MCF 10A (cell line): ENCODE data around the gene ITGA4. TPM values are rescaled to one million over a fixed set of nuclear protein-coding genes. Genes with fewer than 3 reads are reported as not detected.

Experiments
- BruUV-seq: library from RNA; stranded (reverse); fragments of 400-500 nt; replicated peaks from 2 replicates; lab custom pipeline; 2021; lab: Mats Ljungman, UMichigan
- CTCF ChIA-PET: fragments of 300-600 bp; sonication (Branson Sonifier 250); formaldehyde crosslinking; extraction: SDS; loops from one replicate; lab custom pipeline; 2021; ENCODE audit warnings: antibody characterized with exemption, inconsistent platforms; lab: Yijun Ruan, JAX
- POLR2A ChIA-PET: fragments of 300-600, 350-650 bp; sonication (Branson Sonifier 250); formaldehyde crosslinking; extraction: SDS; loops from one replicate; lab custom pipeline; 2020; ENCODE audit warnings: antibody characterized with exemption, inconsistent platforms; lab: Yijun Ruan, JAX
- DNase-seq: peaks from one replicate; pipeline ENCODE4 v3.0.0-alpha.2; 2018; ENCODE audit not compliant: unreplicated experiment
- H3K27ac Mint-ChIP-seq: one replicate; pipeline ENCODE4 v1.8.0; 2022; ENCODE audit warnings: mild to moderate bottlenecking, low read depth, mixed read lengths; ENCODE audit not compliant: unreplicated experiment
- H3K27me3 Mint-ChIP-seq: one replicate; pipeline ENCODE4 v1.8.0; 2022; ENCODE audit warnings: mixed read lengths; ENCODE audit not compliant: insufficient read depth, unreplicated experiment
- H3K36me3 Mint-ChIP-seq: one replicate; pipeline ENCODE4 v1.8.0; 2022; ENCODE audit warnings: mild to moderate bottlenecking, moderate library complexity, mixed read lengths; ENCODE audit not compliant: insufficient read depth, unreplicated experiment
- H3K4me1 Mint-ChIP-seq: one replicate; pipeline ENCODE4 v1.8.0; 2022; ENCODE audit warnings: mixed read lengths; ENCODE audit not compliant: insufficient read depth, unreplicated experiment
- H3K4me3 Mint-ChIP-seq: one replicate; pipeline ENCODE4 v1.8.0; 2022; ENCODE audit warnings: mild to moderate bottlenecking, moderate library complexity, mixed read lengths; ENCODE audit not compliant: unreplicated experiment
- H3K9me3 Mint-ChIP-seq: one replicate; pipeline ENCODE4 v1.8.0; 2022; ENCODE audit warnings: mixed read lengths; ENCODE audit not compliant: unreplicated experiment
- intact Hi-C: fragments of 100-400 bp; cut with micrococcal nuclease; formaldehyde crosslinking; loops from 2 replicates; pipeline ENCODE4 v1.14.1; 2022
- total RNA-seq: library from RNA; stranded (reverse); gene quantifications from 2 replicates; pipeline ENCODE4 v1.2.3, GENCODE V29; 2022
- TF ChIP-seq, protein P1 (sequence below): fragments of 200-600 bp; IDR thresholded peaks from one replicate; pipeline ENCODE4 v1.8.0; 2022; ENCODE audit warnings: antibody characterized with exemption, mild to moderate bottlenecking; ENCODE audit not compliant: unreplicated experiment

ITGA4 gene
- total RNA-seq, 1 experiment from 2014 or later: 0.19 TPM

DNA sequence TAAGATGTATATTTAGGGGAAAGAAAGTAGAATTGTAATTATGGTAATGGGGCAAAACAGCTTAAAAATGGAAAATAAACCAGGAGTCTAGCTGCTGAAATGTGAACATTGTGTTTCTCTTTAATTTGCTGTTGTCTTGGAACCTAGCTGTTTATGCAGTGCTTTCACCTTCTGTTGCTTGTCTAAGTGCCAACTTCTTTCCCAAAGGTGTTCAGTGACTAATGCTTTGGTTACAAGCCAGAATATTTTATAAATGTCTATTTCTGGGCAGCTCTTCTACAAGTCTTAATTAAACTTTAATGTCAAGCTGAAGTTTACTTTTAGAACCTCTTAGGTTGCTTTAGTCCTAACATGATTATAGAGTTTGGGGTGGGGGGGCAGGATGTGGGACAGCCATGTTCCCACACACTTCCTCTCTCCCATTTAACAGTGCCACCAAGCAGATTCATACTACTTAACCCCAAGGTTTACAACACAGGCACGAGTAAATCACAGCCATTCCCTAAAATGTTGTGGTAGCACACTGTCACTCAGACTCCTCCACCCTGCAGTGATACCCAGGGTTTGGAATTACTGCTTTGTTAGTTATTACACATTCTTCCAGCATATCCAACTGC lies 60.6 kb downstream of the ITGA4 start:
- Mint-ChIP-seq H3K27ac (peak overlapping the region; percentile 74), H3K27me3 (no peaks in the 10 kb centered on the region), H3K36me3 (no peaks in the 10 kb centered on the region), H3K4me3 (no peak overlapping the region), H3K9me3 (no peaks in the 10 kb centered on the region), H3K4me1 (peaks cover 13% of the 10 kb centered on the region)
- TF ChIP-seq, protein P1, sequence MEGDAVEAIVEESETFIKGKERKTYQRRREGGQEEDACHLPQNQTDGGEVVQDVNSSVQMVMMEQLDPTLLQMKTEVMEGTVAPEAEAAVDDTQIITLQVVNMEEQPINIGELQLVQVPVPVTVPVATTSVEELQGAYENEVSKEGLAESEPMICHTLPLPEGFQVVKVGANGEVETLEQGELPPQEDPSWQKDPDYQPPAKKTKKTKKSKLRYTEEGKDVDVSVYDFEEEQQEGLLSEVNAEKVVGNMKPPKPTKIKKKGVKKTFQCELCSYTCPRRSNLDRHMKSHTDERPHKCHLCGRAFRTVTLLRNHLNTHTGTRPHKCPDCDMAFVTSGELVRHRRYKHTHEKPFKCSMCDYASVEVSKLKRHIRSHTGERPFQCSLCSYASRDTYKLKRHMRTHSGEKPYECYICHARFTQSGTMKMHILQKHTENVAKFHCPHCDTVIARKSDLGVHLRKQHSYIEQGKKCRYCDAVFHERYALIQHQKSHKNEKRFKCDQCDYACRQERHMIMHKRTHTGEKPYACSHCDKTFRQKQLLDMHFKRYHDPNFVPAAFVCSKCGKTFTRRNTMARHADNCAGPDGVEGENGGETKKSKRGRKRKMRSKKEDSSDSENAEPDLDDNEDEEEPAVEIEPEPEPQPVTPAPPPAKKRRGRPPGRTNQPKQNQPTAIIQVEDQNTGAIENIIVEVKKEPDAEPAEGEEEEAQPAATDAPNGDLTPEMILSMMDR: no peak
- BruUV-seq: no TSS peak
- POLR2A ChIA-PET: interaction anchor here (0.6 to 1.5 kb wide), 4 partner anchors 15 to 216 kb away, joined by 3 to 4 read pairs (median 3); no protein-coding TSS in a partner anchor
- peak; percentile 74 for DNase-seq
- CTCF ChIA-PET: interaction anchor here (0.6 to 2.2 kb wide), 4 partner anchors 9 to 413 kb away, joined by 3 to 8 read pairs (median 4); no protein-coding TSS in a partner anchor
- intact Hi-C loops: no loop called here

DNA sequence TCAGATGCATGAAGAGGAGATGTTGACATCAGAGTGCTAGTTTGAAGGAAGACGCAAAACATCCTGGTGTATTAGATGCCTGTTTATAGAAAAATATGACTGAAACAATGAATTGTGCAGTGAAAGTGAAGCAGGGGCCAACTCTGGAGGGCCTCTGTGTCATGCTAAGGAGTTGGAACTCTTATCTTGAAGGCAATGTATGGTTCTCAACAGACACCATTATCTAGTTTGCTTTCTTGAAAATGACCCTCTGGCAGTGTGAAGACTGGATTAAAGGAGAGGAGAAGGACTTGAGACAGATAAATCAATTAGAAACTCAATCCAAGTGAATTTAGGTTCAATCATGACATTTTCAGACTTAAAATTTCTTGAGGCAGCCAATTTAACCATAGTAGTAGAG lies 63.1 kb downstream of the ITGA4 start:
- TF ChIP-seq, protein P1: no peak
- Mint-ChIP-seq H3K27me3 (no peaks in the 10 kb centered on the region), H3K9me3 (no peaks in the 10 kb centered on the region), H3K36me3 (no peaks in the 10 kb centered on the region), H3K27ac (no peak overlapping the region), H3K4me1 (peaks cover 13% of the 10 kb centered on the region), H3K4me3 (no peak overlapping the region)
- DNase-seq: no peak
- no TSS peak for BruUV-seq
- POLR2A ChIA-PET: no interaction called here
- intact Hi-C loops: no loop called here
- CTCF ChIA-PET: no interaction called here

DNA sequence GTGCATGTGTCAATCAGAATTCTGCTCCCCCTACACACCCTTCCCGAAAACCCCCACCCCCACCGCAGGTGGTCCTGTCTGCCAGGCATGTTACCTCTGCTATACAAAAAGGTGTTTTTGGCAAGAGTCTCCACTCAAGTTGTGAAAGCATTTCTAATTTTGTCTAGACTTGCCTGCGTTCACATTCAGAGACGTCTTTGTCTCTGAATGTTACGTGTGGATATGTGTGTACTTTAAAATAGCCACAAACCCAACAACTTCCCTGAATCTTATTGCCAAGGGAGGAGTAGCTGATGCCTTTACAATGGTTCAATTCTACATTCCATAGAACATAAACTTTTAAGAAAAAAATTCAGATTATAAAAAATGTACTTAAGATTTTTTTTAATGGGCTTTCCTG lies 66.6 kb downstream of the ITGA4 start:
- no peaks in the 10 kb centered on the region for H3K27me3 Mint-ChIP-seq
- no peaks in the 10 kb centered on the region for H3K9me3 Mint-ChIP-seq
- no TSS peak for BruUV-seq
- H3K27ac Mint-ChIP-seq: peak overlapping the region; percentile 64
- intact Hi-C loops: no loop called here
- ChIA-PET POLR2A (interaction anchor here (0.7 to 1.4 kb wide), 2 partner anchors 10 to 17 kb away, joined by 3 to 9 read pairs; no protein-coding TSS in a partner anchor), CTCF (no interaction called here)
- TF ChIP-seq, protein P1: no peak
- H3K4me1 Mint-ChIP-seq: no peaks in the 10 kb centered on the region
- DNase-seq: peak; percentile 77
- H3K36me3 Mint-ChIP-seq: no peaks in the 10 kb centered on the region
- H3K4me3 Mint-ChIP-seq: no peak overlapping the region

DNA sequence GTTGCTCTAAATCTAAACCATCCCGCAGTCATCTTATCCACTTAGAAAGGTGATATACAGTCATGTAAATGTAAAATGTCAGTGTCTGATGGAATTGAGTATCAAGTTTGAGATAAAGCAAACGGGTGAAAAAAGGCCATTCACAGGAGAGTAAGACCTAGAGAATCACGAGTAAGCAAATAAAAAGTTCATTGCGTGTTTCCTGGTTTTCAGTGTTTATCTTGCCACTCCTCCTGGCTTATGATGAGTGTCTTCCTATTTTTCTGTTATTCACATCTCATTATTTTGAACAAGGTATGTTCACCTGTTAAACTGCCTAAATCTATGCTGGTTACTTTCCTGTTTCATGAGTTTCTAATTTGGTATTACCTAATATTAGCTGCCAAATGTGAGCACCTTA lies 68.8 kb downstream of the ITGA4 start:
- BruUV-seq: no TSS peak
- Mint-ChIP-seq H3K4me3 (no peak overlapping the region), H3K9me3 (no peaks in the 10 kb centered on the region), H3K27ac (no peak overlapping the region), H3K27me3 (no peaks in the 10 kb centered on the region), H3K4me1 (no peaks in the 10 kb centered on the region), H3K36me3 (no peaks in the 10 kb centered on the region)
- CTCF ChIA-PET: no interaction called here
- intact Hi-C loops: no loop called here
- TF ChIP-seq, protein P1: no peak
- no peak for DNase-seq
- POLR2A ChIA-PET: no interaction called here
